ENCODE data around the gene YES1. TPM values are rescaled to one million over a fixed set of nuclear protein-coding genes. Genes with fewer than 3 reads are reported as not detected.

Gene YES1
- polyA plus RNA-seq, 1 donor from 2014 or later: 12.0 TPM

DNA sequence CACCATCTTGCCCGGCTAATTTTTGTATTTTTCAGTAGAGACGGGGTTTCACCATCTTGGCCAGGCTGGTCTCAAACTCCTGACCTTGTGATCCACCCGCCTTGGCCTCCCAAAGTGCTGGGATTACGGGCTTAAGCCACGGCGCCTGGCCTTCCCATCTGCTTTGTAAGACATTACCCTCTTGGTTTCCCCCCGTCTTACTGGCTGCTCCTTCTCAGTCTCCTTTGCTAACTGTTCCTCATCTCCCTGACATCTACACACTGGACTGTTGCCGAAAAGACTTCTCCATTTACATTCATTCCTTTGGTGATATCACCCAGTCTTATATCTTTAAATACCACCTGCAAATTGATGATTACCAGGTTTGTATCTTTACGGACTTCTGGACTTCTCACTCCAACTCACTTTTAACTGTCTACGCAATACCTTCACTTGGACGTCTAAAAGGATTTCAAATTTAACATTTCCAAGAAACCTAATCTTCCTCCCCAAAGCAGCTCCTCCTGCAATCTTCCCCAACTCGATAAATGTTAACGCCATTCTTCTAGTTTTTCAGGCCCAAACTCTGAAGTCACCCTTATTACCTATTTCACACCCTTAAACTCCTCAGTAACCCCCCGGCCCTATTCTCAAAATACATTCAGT lies 37.9 kb downstream of the YES1 start:
- H3K79me2 ChIP-seq (replicated peaks; ENCODE audit: insufficient read depth, low read length): no peaks in the 10 kb centered on the region

GRCh38 chr18:770583-770961 lies 41.5 kb downstream of the YES1 start:
- no peak for TF ChIP-seq POLR2AphosphoS5 (IDR thresholded peaks at IDR 0.05)
- no peak for TF ChIP-seq SMC3 (conservative IDR thresholded peaks at IDR 0.05; ENCODE audit: poor library complexity)
- TF ChIP-seq TAF1 (IDR thresholded peaks at IDR 0.05; ENCODE audit: low read depth): no peak
- TF ChIP-seq, protein P1, sequence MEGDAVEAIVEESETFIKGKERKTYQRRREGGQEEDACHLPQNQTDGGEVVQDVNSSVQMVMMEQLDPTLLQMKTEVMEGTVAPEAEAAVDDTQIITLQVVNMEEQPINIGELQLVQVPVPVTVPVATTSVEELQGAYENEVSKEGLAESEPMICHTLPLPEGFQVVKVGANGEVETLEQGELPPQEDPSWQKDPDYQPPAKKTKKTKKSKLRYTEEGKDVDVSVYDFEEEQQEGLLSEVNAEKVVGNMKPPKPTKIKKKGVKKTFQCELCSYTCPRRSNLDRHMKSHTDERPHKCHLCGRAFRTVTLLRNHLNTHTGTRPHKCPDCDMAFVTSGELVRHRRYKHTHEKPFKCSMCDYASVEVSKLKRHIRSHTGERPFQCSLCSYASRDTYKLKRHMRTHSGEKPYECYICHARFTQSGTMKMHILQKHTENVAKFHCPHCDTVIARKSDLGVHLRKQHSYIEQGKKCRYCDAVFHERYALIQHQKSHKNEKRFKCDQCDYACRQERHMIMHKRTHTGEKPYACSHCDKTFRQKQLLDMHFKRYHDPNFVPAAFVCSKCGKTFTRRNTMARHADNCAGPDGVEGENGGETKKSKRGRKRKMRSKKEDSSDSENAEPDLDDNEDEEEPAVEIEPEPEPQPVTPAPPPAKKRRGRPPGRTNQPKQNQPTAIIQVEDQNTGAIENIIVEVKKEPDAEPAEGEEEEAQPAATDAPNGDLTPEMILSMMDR (IDR thresholded peaks at IDR 0.05; ENCODE audit: poor library complexity, severe bottlenecking): no peak
- TF ChIP-seq RAD21 (conservative IDR thresholded peaks at IDR 0.05): no peak
- TF ChIP-seq MXI1 (conservative IDR thresholded peaks at IDR 0.05; ENCODE audit: poor library complexity, severe bottlenecking): no peak
- no peak for TF ChIP-seq EP300 (conservative IDR thresholded peaks at IDR 0.05; ENCODE audit: poor library complexity, severe bottlenecking)
- TF ChIP-seq, protein P2, sequence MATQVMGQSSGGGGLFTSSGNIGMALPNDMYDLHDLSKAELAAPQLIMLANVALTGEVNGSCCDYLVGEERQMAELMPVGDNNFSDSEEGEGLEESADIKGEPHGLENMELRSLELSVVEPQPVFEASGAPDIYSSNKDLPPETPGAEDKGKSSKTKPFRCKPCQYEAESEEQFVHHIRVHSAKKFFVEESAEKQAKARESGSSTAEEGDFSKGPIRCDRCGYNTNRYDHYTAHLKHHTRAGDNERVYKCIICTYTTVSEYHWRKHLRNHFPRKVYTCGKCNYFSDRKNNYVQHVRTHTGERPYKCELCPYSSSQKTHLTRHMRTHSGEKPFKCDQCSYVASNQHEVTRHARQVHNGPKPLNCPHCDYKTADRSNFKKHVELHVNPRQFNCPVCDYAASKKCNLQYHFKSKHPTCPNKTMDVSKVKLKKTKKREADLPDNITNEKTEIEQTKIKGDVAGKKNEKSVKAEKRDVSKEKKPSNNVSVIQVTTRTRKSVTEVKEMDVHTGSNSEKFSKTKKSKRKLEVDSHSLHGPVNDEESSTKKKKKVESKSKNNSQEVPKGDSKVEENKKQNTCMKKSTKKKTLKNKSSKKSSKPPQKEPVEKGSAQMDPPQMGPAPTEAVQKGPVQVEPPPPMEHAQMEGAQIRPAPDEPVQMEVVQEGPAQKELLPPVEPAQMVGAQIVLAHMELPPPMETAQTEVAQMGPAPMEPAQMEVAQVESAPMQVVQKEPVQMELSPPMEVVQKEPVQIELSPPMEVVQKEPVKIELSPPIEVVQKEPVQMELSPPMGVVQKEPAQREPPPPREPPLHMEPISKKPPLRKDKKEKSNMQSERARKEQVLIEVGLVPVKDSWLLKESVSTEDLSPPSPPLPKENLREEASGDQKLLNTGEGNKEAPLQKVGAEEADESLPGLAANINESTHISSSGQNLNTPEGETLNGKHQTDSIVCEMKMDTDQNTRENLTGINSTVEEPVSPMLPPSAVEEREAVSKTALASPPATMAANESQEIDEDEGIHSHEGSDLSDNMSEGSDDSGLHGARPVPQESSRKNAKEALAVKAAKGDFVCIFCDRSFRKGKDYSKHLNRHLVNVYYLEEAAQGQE (IDR thresholded peaks at IDR 0.05; ENCODE audit: borderline replicate concordance): no peak
- no peak for TF ChIP-seq EZH2 (IDR thresholded peaks at IDR 0.05; ENCODE audit: borderline replicate concordance, insufficient read depth, low read length, poor library complexity, severe bottlenecking)
- Histone ChIP-seq H3K9ac (ENCODE audit: low read length) (no peak overlapping the region), H3K79me2 (replicated peaks; ENCODE audit: insufficient read depth, low read length) (no peaks in the 10 kb centered on the region), H3K27ac (ENCODE audit: low read length) (no peak overlapping the region), H3K9me3 (ENCODE audit: low read length) (no peaks in the 10 kb centered on the region), H3K4me3 (ENCODE audit: low read length) (no peak overlapping the region), H3K4me2 (ENCODE audit: low read length) (no peak overlapping the region), H3F3A (ENCODE audit: insufficient read depth, low read length, poor library complexity, severe bottlenecking) (no peaks in the 10 kb centered on the region), H4K20me1 (ENCODE audit: insufficient read depth) (no peaks in the 10 kb centered on the region), H2AFZ (ENCODE audit: low read depth, low read length) (no peak overlapping the region), H3K36me3 (ENCODE audit: insufficient read depth, low read length) (no peaks in the 10 kb centered on the region), H3K27me3 (ENCODE audit: insufficient read depth, low read depth, low read length) (no peaks in the 10 kb centered on the region), H3K9me2 (ENCODE audit: insufficient read depth, low read length) (no peaks in the 10 kb centered on the region)

More for the DNA sequence above, 37.9 kb downstream of the YES1 start:
- Histone ChIP-seq H3K27me3 (ENCODE audit: insufficient read depth, low read depth, low read length) (no peaks in the 10 kb centered on the region), H2AFZ (ENCODE audit: low read depth, low read length) (no peak overlapping the region), H3K27ac (ENCODE audit: low read length) (no peak overlapping the region), H3K9me3 (ENCODE audit: low read length) (no peaks in the 10 kb centered on the region), H3K9ac (ENCODE audit: low read length) (no peak overlapping the region), H3F3A (ENCODE audit: insufficient read depth, low read length, poor library complexity, severe bottlenecking) (no peaks in the 10 kb centered on the region), H3K9me2 (ENCODE audit: insufficient read depth, low read length) (no peaks in the 10 kb centered on the region), H3K4me2 (ENCODE audit: low read length) (no peak overlapping the region), H3K4me3 (ENCODE audit: low read length) (no peak overlapping the region), H3K36me3 (ENCODE audit: insufficient read depth, low read length) (no peaks in the 10 kb centered on the region), H4K20me1 (ENCODE audit: insufficient read depth) (no peaks in the 10 kb centered on the region)
- TF ChIP-seq, protein P1 (IDR thresholded peaks at IDR 0.05; ENCODE audit: poor library complexity, severe bottlenecking): no peak
- TF ChIP-seq MXI1 (conservative IDR thresholded peaks at IDR 0.05; ENCODE audit: poor library complexity, severe bottlenecking) (no peak), EP300 (conservative IDR thresholded peaks at IDR 0.05; ENCODE audit: poor library complexity, severe bottlenecking) (no peak), SMC3 (conservative IDR thresholded peaks at IDR 0.05; ENCODE audit: poor library complexity) (no peak)

All from neural cell (in vitro differentiated cells).